ENCODE results near the gene AGK.

DNA sequence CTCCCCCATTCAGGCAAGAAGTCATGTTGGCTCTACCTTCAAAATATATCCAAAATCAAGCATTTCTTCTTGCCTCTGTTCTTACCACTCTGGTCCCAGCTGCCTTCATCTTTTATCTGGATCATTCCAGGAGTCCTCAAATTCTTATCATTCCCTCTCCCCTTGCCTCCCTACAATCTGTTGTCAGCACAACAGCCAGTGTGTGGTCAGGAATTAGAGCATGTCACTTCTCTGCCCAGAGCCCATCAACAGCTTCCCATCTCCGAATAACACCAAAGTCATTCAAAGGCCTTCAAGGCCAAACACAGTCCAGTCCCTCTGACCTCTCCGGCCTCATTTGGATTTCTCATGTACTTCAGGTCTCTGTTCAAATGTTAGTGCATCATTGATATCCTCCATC lies 80.3 kb downstream of the AGK start:
- TF ChIP-seq, protein P1, sequence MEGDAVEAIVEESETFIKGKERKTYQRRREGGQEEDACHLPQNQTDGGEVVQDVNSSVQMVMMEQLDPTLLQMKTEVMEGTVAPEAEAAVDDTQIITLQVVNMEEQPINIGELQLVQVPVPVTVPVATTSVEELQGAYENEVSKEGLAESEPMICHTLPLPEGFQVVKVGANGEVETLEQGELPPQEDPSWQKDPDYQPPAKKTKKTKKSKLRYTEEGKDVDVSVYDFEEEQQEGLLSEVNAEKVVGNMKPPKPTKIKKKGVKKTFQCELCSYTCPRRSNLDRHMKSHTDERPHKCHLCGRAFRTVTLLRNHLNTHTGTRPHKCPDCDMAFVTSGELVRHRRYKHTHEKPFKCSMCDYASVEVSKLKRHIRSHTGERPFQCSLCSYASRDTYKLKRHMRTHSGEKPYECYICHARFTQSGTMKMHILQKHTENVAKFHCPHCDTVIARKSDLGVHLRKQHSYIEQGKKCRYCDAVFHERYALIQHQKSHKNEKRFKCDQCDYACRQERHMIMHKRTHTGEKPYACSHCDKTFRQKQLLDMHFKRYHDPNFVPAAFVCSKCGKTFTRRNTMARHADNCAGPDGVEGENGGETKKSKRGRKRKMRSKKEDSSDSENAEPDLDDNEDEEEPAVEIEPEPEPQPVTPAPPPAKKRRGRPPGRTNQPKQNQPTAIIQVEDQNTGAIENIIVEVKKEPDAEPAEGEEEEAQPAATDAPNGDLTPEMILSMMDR (IDR thresholded peaks at IDR 0.05; ENCODE audit: poor library complexity) = no peak
- TF ChIP-seq EZH2phosphoT487 (IDR thresholded peaks at IDR 0.05; ENCODE audit: low read depth, severe bottlenecking, unreplicated experiment) = no peak
